HG02798 (cell line): ENCODE data around the gene ANTXRL.
"Not testable (repeated sequence)": the region's sequence is repeated elsewhere in the genome, so short reads cannot be mapped to it uniquely, and the experiment has no call there.

Experiments
- ATAC-seq: cut with Tn5 transposase; IDR thresholded peaks from one replicate; pipeline ENCODE4 v1.9.1; 2021; ENCODE audit warnings: mild to moderate bottlenecking; ENCODE audit not compliant: unreplicated experiment, poor library complexity

The ANTXRL gene

GRCh38 chr10:46323176-46323575 lies 36.4 kb downstream of the ANTXRL start:
- no peak for ATAC-seq

- ATAC-seq: no peak
These were observed 38.2 kb downstream of the ANTXRL start for GRCh38 chr10:46325021-46325420.

DNA sequence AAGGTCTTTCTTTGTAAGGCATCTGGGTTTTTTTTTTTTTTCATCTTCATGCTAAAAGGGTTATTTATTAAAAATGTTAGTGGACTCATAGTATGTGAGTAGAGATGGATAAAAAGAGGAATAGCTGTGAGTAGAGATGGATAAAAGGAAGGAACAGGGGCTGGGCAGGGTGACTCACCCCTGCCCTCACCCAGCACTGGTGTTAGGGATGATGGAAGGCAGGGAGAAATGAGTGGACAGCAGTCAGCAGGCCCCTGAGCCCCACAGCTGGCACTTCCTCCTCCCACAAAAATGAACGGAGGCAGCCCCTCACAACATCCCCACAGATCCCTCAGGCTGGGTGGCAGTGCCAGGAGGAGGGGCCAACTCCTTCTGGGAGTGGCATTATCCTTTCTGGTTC lies 39.3 kb downstream of the ANTXRL start:
- ATAC-seq: no peak

GRCh38 chr10:46326971-46327370 lies 40.2 kb downstream of the ANTXRL start:
- ATAC-seq: no peak

- ATAC-seq: no peak
These were observed 40.9 kb downstream of the ANTXRL start for GRCh38 chr10:46327685-46328084.

- no peak for ATAC-seq
These were observed 42.3 kb downstream of the ANTXRL start for GRCh38 chr10:46328853-46329689.

GRCh38 chr10:46329690-46330016 lies 42.9 kb downstream of the ANTXRL start:
- no peak for ATAC-seq

GRCh38 chr10:46330894-46331293 lies 44.1 kb downstream of the ANTXRL start:
- ATAC-seq: no peak

DNA sequence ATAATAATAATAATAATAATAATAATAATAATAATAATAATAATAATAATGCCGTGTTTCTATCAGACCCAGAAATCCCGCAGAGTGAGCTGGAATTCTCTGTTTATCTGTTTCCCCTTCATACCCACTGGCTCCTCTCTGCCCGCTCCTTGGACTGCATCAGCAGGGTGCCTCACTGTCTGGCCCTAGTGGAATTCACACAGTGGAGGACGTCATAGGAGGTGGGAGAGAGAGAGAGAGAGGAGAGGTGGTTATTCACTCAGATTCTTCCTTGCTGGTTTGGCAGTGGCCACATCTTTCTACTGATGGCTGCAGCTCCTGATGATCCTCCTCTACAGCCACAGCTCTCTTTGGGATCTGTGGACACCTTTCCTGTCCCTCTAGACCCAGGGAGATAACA lies 78.7 kb downstream of the ANTXRL start:
- ATAC-seq: not testable (repeated sequence)

- not testable (repeated sequence) for ATAC-seq
These were observed 80.4 kb downstream of the ANTXRL start for GRCh38 chr10:46367209-46367608.

DNA sequence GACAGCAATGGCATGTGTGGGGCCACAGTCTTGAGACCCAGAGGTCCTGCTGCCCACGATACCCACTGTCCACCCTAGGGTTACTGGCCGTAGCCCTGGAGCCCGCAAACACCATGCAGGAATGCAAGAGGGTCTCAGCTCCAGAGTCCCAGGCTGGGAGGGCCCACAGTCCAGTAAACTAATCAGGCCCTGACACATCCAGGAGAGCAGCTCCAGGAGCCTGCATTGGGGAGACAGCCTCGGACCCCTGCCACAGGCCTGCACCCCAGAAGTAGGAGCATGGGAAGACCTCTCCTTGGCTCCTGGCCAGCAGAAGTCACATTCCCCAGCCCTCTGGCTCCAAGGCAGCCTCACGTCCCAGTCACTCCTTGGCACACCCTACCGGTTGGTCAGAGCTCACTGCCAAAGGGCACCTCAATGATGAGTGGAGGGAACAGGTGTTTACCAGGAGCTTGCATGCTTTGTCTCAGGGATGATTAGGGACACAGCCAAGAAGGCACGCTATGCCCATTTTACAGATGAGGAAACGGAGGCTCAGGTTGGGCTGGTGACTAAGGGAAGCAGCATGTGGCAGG lies 81.0 kb downstream of the ANTXRL start:
- ATAC-seq: not testable (repeated sequence)

DNA sequence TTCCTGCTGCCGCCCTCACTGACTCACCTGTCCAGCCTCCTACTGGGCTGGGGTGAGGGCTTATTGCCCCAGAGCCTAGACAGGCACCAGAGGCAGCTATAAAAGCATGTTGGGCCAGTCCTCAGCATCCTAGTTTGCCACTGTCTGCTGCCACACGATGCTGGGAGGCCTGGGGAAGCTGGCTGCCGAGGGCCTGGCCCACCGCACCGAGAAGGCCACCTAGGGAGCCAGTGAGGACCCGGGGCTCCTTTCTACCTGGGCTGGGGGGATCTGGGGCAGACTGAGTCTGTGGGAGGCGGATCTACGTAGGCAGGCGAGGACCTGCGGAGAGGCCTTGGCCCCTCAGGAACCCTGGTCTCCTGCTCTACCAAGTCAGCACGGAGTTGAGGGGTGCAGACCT lies 82.2 kb downstream of the ANTXRL start:
- not testable (repeated sequence) for ATAC-seq

GRCh38 chr10:46374410-46374809 lies 87.6 kb downstream of the ANTXRL start:
- ATAC-seq: not testable (repeated sequence)

DNA sequence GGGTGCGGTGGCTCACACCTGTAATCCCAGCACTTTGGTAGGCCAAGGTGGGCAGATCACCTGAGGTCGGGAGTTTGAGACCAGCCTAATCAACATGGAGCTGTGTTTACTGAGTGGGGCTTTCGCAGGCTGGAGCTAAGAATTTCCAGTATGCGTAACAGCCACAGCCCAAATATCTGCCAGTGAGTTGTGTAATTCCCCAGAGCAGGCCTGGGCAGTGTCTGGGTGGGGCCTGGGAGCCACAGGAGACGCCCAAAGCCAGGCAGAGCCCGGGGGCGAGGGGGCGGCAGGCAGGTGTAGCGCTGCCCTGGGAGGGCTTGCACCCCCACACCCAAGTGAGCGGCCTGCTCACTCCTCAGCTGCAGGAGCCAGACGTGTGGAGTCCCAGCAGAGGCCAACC lies 88.6 kb downstream of the ANTXRL start, which contains the start of gene ANXA8L1:
ANXA8L1 (plus strand) TSS at position 371 of the 400 bp plus-strand sequence. CDS start 76 bp downstream, outside the sequence.
- ATAC-seq: not testable (repeated sequence)

DNA sequence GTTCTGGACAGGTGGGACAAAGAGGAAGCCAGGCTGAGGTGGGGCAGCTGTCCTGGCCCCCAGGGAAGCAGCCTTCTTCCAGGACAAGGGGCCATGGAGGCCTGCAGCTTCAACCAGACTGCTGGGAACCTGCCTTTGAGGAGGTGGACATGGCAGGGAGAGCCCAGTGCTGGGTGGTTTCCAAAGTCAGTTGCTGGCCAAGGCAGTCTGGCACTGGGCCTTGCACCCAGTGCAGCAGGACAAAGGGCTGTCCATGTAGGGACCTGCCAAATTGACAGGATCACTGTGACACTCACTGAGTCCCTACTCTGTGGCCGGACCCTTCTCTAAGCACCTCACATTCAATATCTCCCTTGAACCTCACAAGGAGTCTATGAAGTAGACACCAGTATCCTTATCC lies 90.2 kb downstream of the ANTXRL start:
- not testable (repeated sequence) for ATAC-seq

DNA sequence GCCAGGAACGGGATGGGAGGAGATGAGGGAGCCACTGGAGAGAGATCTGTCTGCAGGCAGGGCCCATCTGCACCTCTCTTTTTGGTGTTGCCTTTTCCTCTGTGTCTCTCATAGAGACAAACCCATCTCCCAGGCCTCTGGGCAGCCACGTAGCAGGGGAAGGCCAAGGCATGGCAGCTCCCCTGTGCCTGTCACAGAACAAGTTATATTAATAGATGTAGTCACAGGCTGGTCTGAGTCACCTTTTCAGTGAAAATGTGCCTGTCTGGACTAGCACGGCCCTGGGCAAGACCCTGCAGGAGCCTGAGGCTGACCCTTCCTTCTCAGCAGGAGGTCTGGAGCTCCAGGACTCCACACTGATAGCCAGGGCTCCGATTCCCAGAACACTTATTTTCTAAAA lies 90.9 kb downstream of the ANTXRL start:
- not testable (repeated sequence) for ATAC-seq

- ATAC-seq: not testable (repeated sequence)
These were observed 91.3 kb downstream of the ANTXRL start for GRCh38 chr10:46378108-46378507.

- not testable (repeated sequence) for ATAC-seq
These were observed 92.5 kb downstream of the ANTXRL start for GRCh38 chr10:46379233-46379848.
